Gastroesophageal sphincter (tissue), 4 donors: ENCODE measurements around the gene ARHGAP24. TPM values are rescaled to one million over a fixed set of nuclear protein-coding genes. Genes with fewer than 3 reads are reported as not detected.
"Not testable (repeated sequence)": the region's sequence is repeated elsewhere in the genome, so short reads cannot be mapped to it uniquely, and the experiment has no call there.

ENCODE experiments used
- ATAC-seq: fragments of 150-250 bp; one replicate; pipeline ENCODE4 v1.9.1; 2016; ENCODE audit warnings: mild to moderate bottlenecking, moderate library complexity
- H3K27ac ChIP-seq, 4 donors: fragments of 200-600 bp; sonication (generic) in 3 of 4; 1 replicate in 3 of 4; 2 replicates in 1 of 4; pipeline ENCODE4 v1.5.1; 2016 to 2019
- H3K27me3 ChIP-seq: fragments of 200-600 bp; sonication (generic); one replicate; pipeline ENCODE4 v1.5.1; 2019
- H3K36me3 ChIP-seq, 2 donors: fragments of 200-600 bp; sonication (generic); one replicate each; pipeline ENCODE4 v1.5.1; 2019; ENCODE audit warnings: control low read depth in 1 of 2
- H3K4me1 ChIP-seq, 3 donors: fragments of 200-600 bp; sonication (generic); 1 replicate in 2 of 3; 2 replicates in 1 of 3; pipeline ENCODE4 v1.5.1; 2016 to 2019; ENCODE audit warnings: control low read depth in 2 of 3
- H3K4me3 ChIP-seq, 2 donors: fragments of 200-600 bp; sonication (generic); one replicate each; pipeline ENCODE4 v1.5.1; 2019; ENCODE audit warnings: mild to moderate bottlenecking in 1 of 2, moderate library complexity in 1 of 2
- H3K9me3 ChIP-seq, 3 donors: fragments of 200-600 bp; sonication (generic); one replicate each; pipeline ENCODE4 v1.5.1; 2017 to 2019; ENCODE audit warnings: control low read depth in 2 of 3
- EP300 ChIP-seq: sonication (generic); formaldehyde crosslinking; IDR thresholded peaks from one replicate; pipeline ENCODE4 v1.6.1; 2017; ENCODE audit warnings: antibody characterized with exemption, mild to moderate bottlenecking
- POLR2A ChIP-seq, 2 donors: fragments of 450-650 bp; IDR thresholded peaks; one replicate each; pipeline ENCODE4 v1.6.1; 2017; ENCODE audit warnings: antibody characterized with exemption in 2 of 2, mild to moderate bottlenecking in 2 of 2, moderate library complexity in 1 of 2
- POLR2AphosphoS5 ChIP-seq: sonication (generic); formaldehyde crosslinking; IDR thresholded peaks from one replicate; pipeline ENCODE4 v1.6.1; 2017; ENCODE audit warnings: antibody characterized with exemption
- WGBS, 2 donors: methylation state at CpG; one replicate each; pipeline ENCODE4 v1.1.5; 2018; ENCODE audit warnings: low coverage in 1 of 2; 5-methylcytosine and 5-hydroxymethylcytosine counted together
- total RNA-seq, 4 donors: library from RNA; depleted of rRNA; stranded (reverse); fragments of >200 nt; gene quantifications; one replicate each; pipeline ENCODE4 v1.1.0, GENCODE V29; 2016
- TF ChIP-seq, protein P1 (sequence below), 4 experiments: fragments of 200-600 bp in 2 of 4; fragments of 450-650 bp in 2 of 4; sonication (generic) in 1 of 4; IDR thresholded peaks; one replicate each; pipeline ENCODE4 v1.5.1; 2017 to 2019; ENCODE audit warnings: antibody characterized with exemption in 4 of 4, mild to moderate bottlenecking in 2 of 4, moderate library complexity in 2 of 4

The ARHGAP24 gene
- total RNA-seq, 4 donors from 2014 or later, result 24.4 to 38.6 (median 34.3) TPM

DNA sequence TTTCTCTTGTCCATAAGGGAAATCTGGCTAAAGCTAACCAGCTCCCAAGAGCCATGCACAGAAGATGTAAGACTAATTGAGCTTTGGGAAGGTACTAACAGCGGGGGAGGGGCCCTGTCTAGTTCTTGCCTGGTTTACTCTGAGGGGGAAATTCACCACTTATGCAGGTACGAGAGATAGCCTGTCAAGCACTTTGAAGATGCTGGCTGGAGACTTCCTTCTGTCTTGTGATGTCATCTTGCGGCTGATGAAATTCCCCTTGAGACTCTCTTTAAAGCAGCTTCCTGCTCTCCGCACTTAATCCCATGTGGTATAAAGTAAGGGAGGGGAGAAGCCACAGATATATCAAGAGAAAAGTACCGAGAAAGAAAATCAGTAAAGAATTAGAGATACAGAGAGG lies 539.6 kb downstream of the ARHGAP24 start:
- H3K9me3 ChIP-seq, result no peaks in the 10 kb centered on the region
- H3K4me1 ChIP-seq, result no peaks in the 10 kb centered on the region
- no peak for ATAC-seq
- no peak overlapping the region for H3K4me3 ChIP-seq
- no peak overlapping the region for H3K27ac ChIP-seq
- TF ChIP-seq POLR2AphosphoS5 (no peak), POLR2A (IDR thresholded peaks at IDR 0.05) (no peak), EP300 (no peak)
- TF ChIP-seq, protein P1, sequence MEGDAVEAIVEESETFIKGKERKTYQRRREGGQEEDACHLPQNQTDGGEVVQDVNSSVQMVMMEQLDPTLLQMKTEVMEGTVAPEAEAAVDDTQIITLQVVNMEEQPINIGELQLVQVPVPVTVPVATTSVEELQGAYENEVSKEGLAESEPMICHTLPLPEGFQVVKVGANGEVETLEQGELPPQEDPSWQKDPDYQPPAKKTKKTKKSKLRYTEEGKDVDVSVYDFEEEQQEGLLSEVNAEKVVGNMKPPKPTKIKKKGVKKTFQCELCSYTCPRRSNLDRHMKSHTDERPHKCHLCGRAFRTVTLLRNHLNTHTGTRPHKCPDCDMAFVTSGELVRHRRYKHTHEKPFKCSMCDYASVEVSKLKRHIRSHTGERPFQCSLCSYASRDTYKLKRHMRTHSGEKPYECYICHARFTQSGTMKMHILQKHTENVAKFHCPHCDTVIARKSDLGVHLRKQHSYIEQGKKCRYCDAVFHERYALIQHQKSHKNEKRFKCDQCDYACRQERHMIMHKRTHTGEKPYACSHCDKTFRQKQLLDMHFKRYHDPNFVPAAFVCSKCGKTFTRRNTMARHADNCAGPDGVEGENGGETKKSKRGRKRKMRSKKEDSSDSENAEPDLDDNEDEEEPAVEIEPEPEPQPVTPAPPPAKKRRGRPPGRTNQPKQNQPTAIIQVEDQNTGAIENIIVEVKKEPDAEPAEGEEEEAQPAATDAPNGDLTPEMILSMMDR (IDR thresholded peaks at IDR 0.05), result no peak
- WGBS, 2 donors, result 90 to 100% methylated on average over 2 to 5 of the region's 5 CpGs
- H3K36me3 ChIP-seq, result peaks cover 0 to 10% of the 10 kb centered on the region in 2 donors
- H3K27me3 ChIP-seq, result no peaks in the 10 kb centered on the region

DNA sequence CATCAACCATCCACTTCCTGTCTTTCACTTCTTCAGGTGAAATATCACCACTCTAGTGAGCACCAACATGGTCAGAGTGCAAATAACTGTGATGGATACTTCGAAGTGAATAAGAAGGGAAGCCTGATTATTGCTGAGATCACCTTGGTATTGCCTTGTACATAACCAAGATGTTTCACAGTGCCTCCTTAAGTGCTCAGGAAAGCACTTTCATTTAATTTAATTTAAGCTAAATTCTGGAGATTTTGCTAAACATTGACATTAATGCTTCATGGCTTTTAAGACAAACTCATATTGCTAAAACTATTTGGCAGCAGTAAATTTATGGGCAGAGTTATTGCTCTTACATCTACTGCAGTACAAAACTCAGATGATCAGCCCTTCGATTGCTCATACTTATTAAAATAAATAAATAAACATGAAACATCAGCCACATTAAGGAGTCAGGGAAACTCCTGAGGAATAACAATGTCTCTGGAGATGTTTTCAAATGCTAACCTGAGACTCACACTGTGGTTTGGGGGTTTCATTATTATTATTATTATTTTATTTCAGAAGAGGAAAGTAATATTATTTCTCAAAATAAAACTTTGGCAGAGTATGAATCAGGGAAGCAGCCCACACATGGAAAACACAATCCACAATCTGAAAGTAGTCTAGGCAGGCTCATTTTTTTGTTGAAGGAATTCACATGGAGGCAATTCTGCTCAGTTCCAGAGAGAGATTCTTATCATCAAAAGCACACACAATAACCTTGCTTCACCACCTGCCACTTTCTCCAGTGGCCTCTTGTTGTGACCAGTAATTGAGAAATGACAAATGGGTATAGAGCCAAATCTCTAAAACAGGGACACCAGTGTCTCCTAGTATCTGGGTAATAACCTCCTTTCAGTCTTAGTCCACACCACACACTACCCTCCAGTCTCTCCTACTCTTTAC lies 540.7 kb downstream of the ARHGAP24 start:
- Histone ChIP-seq H3K4me3 (no peak overlapping the region), H3K4me1 (no peaks in the 10 kb centered on the region), H3K27me3 (no peaks in the 10 kb centered on the region), H3K27ac (no peak overlapping the region), H3K36me3 (peaks cover 0 to 10% of the 10 kb centered on the region in 2 donors), H3K9me3 (no peaks in the 10 kb centered on the region)
- TF ChIP-seq POLR2AphosphoS5, result no peak
- no peak for TF ChIP-seq POLR2A (IDR thresholded peaks at IDR 0.05)
- TF ChIP-seq, protein P1 (IDR thresholded peaks at IDR 0.05), result no peak
- no peak for TF ChIP-seq EP300
- 77 to 78% methylated on average over 2 of the region's 2 CpGs for WGBS, 2 donors
- no peak for ATAC-seq

DNA sequence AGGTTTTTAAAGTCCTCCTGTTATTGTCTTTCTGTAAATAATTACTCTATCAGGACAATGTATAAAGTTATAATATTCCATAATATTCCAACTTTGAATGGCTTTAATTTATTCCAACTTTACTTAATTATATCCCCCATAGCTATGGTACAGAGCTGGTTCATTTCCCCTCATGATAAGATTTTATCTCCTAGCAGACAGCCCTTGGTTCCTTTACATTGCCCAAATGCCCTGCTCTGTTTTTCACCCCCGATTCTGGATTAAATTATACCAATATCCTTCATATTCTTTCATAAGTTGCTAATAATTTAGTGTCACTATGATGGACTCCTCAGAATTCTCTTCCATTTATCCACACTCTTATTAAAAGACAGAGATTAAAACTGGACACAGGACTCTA lies 544.4 kb downstream of the ARHGAP24 start:
- H3K36me3 ChIP-seq, result peaks cover 0 to 16% of the 10 kb centered on the region in 2 donors
- H3K27ac ChIP-seq, result no peak overlapping the region
- 80 to 91% methylated on average over 1 of the region's 1 CpG for WGBS, 2 donors
- H3K4me3 ChIP-seq, result no peak overlapping the region
- no peaks in the 10 kb centered on the region for H3K9me3 ChIP-seq
- no peaks in the 10 kb centered on the region for H3K27me3 ChIP-seq
- ATAC-seq, result no peak
- H3K4me1 ChIP-seq, result no peaks in the 10 kb centered on the region
- TF ChIP-seq POLR2A (IDR thresholded peaks at IDR 0.05) (no peak), POLR2AphosphoS5 (no peak), EP300 (no peak)
- TF ChIP-seq, protein P1 (IDR thresholded peaks at IDR 0.05), result no peak

DNA sequence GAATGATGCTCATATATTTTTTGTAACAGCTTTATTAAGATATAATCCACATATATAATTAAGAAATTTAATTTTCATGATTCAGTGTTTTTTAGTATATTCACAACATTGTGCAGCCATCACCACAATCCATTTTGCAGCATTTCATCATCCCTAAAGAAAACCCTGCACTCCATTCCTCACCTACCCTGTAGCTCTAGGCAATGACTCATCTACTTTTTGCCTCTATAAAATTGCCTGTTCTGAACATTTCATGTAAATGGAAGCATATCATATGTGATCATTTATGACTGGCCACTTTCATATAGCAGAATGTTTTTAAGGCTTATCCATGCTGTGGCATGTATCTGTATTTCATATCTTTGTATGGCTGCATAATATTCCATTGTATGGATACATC lies 545.0 kb downstream of the ARHGAP24 start:
- H3K4me3 ChIP-seq, result no peak overlapping the region
- TF ChIP-seq, protein P1 (IDR thresholded peaks at IDR 0.05), result no peak
- H3K4me1 ChIP-seq, result no peaks in the 10 kb centered on the region
- ATAC-seq, result no peak
- no peaks in the 10 kb centered on the region for H3K27me3 ChIP-seq
- no peaks in the 10 kb centered on the region for H3K9me3 ChIP-seq
- H3K27ac ChIP-seq, result no peak overlapping the region
- peaks cover 0 to 16% of the 10 kb centered on the region in 2 donors for H3K36me3 ChIP-seq

DNA sequence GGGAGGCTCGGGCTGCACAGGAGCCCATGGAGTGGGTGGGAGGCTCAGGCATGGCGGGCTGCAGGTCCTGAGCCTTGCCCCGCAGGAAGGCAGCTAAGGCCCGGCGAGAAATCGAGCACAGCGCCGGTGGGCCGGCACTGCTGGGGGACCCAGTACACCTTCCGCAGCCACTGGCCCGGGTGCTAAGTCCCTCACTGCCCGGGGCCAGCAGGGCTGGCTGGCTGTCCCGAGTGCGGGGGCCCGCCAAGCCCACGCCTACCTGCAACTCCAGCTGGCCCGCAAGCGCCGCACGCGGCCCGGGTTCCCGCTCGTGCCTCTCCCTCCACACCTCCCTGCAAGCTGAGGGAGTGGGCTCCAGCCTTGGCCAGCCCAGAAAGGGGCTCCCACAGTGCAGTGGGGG lies 546.7 kb downstream of the ARHGAP24 start:
- not testable (repeated sequence) for H3K4me1 ChIP-seq, H3K4me3 ChIP-seq, H3K27me3 ChIP-seq, ATAC-seq, H3K27ac ChIP-seq, H3K9me3 ChIP-seq
- H3K36me3 ChIP-seq, result peaks cover 0 to 16% of the 10 kb centered on the region in 2 donors
- 100% methylated on average over 1 of the region's 24 CpGs; no CpG with 5 or more reads in 1 of the 2 donors for WGBS, 2 donors
